Parathyroid adenoma (tissue), 2 donors: ENCODE measurements around the gene ALOX15B.

Experiments
- H2AFZ ChIP-seq: fragments of 300-600 bp; sonication (generic); one replicate; pipeline ENCODE4 v1.7.0; 2017; ENCODE audit warnings: antibody characterized with exemption, mild to moderate bottlenecking
- H3K27ac ChIP-seq: fragments of 300-600 bp; sonication (generic); one replicate; pipeline ENCODE4 v1.7.0; 2017
- H3K27me3 ChIP-seq: fragments of 300-600 bp; sonication (generic); one replicate; pipeline ENCODE4 v1.7.0; 2017; ENCODE audit warnings: low read length; ENCODE audit not compliant: control insufficient read depth, insufficient read depth
- H3K36me3 ChIP-seq: fragments of 300-600 bp; sonication (generic); one replicate; pipeline ENCODE4 v1.7.0; 2017; ENCODE audit warnings: low read length; ENCODE audit not compliant: control insufficient read depth, insufficient read depth
- H3K4me1 ChIP-seq: fragments of 300-600 bp; sonication (generic); one replicate; pipeline ENCODE4 v1.7.0; 2017; ENCODE audit warnings: control low read depth
- H3K4me2 ChIP-seq: fragments of 300-600 bp; sonication (generic); one replicate; pipeline ENCODE4 v1.7.0; 2017; ENCODE audit warnings: low read length
- H3K4me3 ChIP-seq: fragments of 300-600 bp; sonication (generic); one replicate; pipeline ENCODE4 v1.7.0; 2017; ENCODE audit warnings: low read depth, low read length
- H3K79me2 ChIP-seq: fragments of 300-600 bp; sonication (generic); one replicate; pipeline ENCODE4 v1.7.0; 2017; ENCODE audit warnings: control low read depth
- H3K9ac ChIP-seq: fragments of 300-600 bp; sonication (generic); one replicate; pipeline ENCODE4 v1.7.0; 2017; ENCODE audit warnings: mild to moderate bottlenecking
- H3K9me3 ChIP-seq: fragments of 300-600 bp; sonication (generic); one replicate; pipeline ENCODE4 v1.7.0; 2017; ENCODE audit warnings: low read length; ENCODE audit not compliant: control insufficient read depth
- TF ChIP-seq, protein P1 (sequence below): fragments of 300-600 bp; sonication (generic); IDR thresholded peaks from one replicate; pipeline ENCODE4 v1.7.0; 2017; ENCODE audit warnings: antibody characterized with exemption, mild to moderate bottlenecking
- donor health status: primary hyperparathyroidism.

The ALOX15B gene

DNA sequence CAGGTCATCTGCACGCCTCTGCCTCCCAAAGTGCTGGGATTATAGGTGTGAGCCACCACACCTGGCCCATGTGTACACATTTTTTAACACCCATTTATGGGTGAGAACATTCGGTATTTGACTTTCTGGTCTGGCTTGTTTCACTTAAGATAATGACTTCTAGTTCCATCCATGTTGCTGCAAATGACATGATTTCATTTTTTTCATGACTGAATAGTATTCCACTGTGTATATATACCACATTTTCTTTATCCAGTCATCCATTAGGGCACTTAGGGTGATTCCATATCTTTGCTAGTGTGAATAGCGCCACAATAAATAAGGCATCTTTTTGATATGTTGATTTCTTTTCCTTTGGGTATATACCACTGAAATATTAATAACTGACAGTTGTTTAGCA is 43.0 kb downstream of the ALOX15B start:
- Histone ChIP-seq H3K4me2 (no peak overlapping the region), H3K27me3 (no peaks in the 10 kb centered on the region), H2AFZ (no peak overlapping the region), H3K4me3 (no peak overlapping the region), H3K36me3 (no peaks in the 10 kb centered on the region), H3K4me1 (no peaks in the 10 kb centered on the region), H3K79me2 (no peaks in the 10 kb centered on the region), H3K9me3 (no peaks in the 10 kb centered on the region), H3K27ac (no peak overlapping the region), H3K9ac (no peak overlapping the region)
- TF ChIP-seq, protein P1, sequence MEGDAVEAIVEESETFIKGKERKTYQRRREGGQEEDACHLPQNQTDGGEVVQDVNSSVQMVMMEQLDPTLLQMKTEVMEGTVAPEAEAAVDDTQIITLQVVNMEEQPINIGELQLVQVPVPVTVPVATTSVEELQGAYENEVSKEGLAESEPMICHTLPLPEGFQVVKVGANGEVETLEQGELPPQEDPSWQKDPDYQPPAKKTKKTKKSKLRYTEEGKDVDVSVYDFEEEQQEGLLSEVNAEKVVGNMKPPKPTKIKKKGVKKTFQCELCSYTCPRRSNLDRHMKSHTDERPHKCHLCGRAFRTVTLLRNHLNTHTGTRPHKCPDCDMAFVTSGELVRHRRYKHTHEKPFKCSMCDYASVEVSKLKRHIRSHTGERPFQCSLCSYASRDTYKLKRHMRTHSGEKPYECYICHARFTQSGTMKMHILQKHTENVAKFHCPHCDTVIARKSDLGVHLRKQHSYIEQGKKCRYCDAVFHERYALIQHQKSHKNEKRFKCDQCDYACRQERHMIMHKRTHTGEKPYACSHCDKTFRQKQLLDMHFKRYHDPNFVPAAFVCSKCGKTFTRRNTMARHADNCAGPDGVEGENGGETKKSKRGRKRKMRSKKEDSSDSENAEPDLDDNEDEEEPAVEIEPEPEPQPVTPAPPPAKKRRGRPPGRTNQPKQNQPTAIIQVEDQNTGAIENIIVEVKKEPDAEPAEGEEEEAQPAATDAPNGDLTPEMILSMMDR = no peak

DNA sequence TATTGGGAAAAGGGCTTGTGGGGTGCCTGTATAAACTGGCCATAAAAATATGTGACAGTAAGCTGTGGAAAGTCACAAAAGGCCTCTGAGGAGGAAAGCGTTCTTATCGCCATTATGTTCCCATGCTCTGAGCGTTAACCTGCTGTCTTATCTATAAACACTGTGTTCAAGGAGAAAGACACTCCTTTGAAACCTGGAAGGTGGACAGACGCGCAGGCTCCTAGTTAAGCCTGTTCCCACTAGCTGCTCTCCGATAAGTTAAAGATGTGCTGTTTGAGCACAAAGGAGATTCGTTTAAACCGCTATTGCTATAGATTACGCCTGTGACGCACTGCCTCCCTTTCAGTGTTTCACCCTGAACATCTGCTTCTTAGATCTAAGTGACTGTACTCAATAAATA is 43.4 kb downstream of the ALOX15B start:
- Histone ChIP-seq H3K36me3 (no peaks in the 10 kb centered on the region), H3K79me2 (no peaks in the 10 kb centered on the region), H3K9me3 (no peaks in the 10 kb centered on the region), H3K9ac (no peak overlapping the region), H3K4me2 (no peak overlapping the region), H3K4me1 (no peaks in the 10 kb centered on the region), H2AFZ (no peak overlapping the region), H3K27ac (no peak overlapping the region), H3K27me3 (no peaks in the 10 kb centered on the region), H3K4me3 (no peak overlapping the region)
- TF ChIP-seq, protein P1 = no peak

DNA sequence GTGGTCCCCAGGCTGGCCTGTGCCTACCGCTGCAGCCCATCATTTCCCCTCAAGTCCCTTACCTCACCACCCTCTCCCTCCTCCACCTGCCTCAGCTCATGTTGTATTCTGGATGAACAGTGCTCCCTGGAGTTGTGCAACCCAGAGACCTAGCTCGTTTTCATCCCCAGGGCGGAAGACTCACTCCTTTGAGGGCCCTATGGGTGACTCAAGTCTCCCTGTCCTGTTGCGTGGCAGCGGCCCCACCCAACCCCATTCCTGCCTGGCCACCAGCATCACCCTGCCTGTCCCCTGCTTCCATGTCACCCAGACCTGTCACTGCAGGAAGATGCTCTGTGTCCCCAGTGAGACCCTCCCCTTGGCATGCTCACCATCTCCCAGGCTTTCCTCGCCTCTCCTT is 45.4 kb downstream of the ALOX15B start:
- TF ChIP-seq, protein P1 = no peak
- Histone ChIP-seq H3K27ac (no peak overlapping the region), H3K36me3 (no peaks in the 10 kb centered on the region), H3K27me3 (no peaks in the 10 kb centered on the region), H3K4me1 (no peaks in the 10 kb centered on the region), H3K79me2 (no peaks in the 10 kb centered on the region), H3K9ac (no peak overlapping the region), H3K4me2 (no peak overlapping the region), H2AFZ (no peak overlapping the region), H3K4me3 (no peak overlapping the region), H3K9me3 (no peaks in the 10 kb centered on the region)

DNA sequence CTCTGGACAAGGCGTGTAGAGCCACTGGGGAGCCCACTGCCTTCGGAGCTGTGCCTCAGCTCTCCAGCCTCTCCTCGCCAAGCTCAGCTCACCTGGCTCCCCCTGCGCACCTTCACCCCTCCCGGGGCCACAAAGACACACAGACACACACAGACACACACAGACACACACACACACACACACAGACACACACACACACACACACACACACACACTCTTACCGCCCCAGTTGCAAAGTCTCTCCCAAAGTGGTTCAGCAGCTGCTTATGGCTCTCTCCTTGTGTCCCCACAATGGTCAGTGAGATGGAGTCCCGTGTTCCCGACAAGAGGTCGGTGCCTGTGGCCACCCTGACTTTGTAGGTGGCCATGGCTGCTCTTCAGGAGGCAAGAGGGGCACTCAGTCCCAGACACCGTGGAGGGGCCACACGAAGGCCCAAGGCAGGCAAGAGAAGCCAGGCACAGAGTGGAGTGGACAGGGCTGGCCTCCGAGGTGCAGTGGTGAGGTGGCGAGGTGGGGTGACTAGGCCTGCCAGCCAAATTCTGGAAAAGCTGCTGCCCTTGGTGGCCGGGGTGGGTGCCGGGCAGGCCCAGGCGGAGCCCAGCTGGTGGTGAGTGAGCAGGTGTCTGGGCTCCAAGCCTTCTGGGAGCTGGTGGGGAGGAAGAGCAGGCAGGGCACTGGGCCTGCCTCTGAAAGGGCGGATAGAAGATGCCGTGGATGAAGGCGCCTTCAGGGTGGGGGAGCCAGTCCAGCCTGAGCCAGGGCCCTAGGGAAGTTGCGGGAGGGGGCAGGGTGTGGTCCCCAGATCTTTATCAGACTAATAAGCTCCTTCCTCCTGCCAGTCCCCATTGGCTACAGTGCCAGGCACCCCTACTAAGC is 48.5 kb downstream of the ALOX15B start, which contains the start of gene ALOX12B:
Gene ALOX12B (minus strand): TSS at position 642 of the 877 bp plus-strand sequence. CDS start 274 bp downstream, at position 368.
- no peaks in the 10 kb centered on the region for H3K27me3 ChIP-seq
- H3K4me1 ChIP-seq = no peaks in the 10 kb centered on the region
- no peaks in the 10 kb centered on the region for H3K9me3 ChIP-seq
- no peak within 1 kb of the TSS for H2AFZ ChIP-seq
- H3K4me2 ChIP-seq = no peak within 1 kb of the TSS
- H3K9ac ChIP-seq = no peak within 1 kb of the TSS
- H3K4me3 ChIP-seq = no peak within 1 kb of the TSS
- no peaks in the 10 kb centered on the region for H3K36me3 ChIP-seq
- no peaks in the 10 kb centered on the region for H3K79me2 ChIP-seq
- no peak within 1 kb of the TSS for H3K27ac ChIP-seq
- TF ChIP-seq, protein P1 = no peak

DNA sequence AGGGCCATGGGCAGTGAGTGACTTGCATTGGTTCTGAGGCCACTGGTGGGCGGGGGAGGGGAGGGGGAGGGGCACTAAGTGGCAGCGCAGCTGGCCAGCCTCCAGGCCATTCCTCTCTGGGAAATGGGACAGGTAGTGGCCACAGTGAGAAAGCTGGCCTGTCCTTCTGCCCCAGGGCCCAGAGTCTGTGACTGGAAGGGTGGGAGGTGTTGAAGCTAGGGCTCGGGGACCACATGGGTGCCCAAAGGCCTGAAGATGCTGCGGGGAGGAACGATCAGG is 49.0 kb downstream of the ALOX15B start:
- TF ChIP-seq, protein P1 = no peak
- H3K4me3 ChIP-seq = no peak overlapping the region

More for the DNA sequence above, 49.0 kb downstream of the ALOX15B start:
- Histone ChIP-seq H3K36me3 (no peaks in the 10 kb centered on the region), H3K4me1 (no peaks in the 10 kb centered on the region), H3K4me2 (no peak overlapping the region), H3K27me3 (no peaks in the 10 kb centered on the region), H3K27ac (no peak overlapping the region), H3K9me3 (no peaks in the 10 kb centered on the region), H3K9ac (no peak overlapping the region), H3K79me2 (no peaks in the 10 kb centered on the region), H2AFZ (no peak overlapping the region)
